Heart left ventricle (tissue), 16 donors: Measurements from ENCODE around the gene SLC9A5. TPM values are rescaled to one million over a fixed set of nuclear protein-coding genes. Genes with fewer than 3 reads are reported as not detected.
A peak's percentile ranks its signal among the peaks of the same experiment; 100 is the strongest.

ENCODE experiments used
- ATAC-seq, 4 donors: fragments of 200-7000 bp; cut with Tn5 transposase; one replicate each; pipeline ENCODE4 v1.9.1; 2020 to 2022; ENCODE audit warnings: moderate library complexity in 4 of 4, mild to moderate bottlenecking in 3 of 4, moderate number of reproducible peaks in 1 of 4
- DNase-seq, 5 donors: peaks; one replicate each; pipeline ENCODE4 v3.0.0-alpha.2; 2020
- H3K27ac ChIP-seq, 12 donors: fragments of 200-600 bp; sonication (generic) in 4 of 12; one replicate each; pipeline versions ENCODE4 v1.5.0 to v1.8.0; 2016 to 2022; ENCODE audit warnings: mild to moderate bottlenecking in 2 of 12
- H3K27me3 ChIP-seq, 9 donors: fragments of 200-600 bp; sonication (generic) in 2 of 9; one replicate each; pipeline versions ENCODE4 v1.5.1 to v1.8.0; 2016 to 2022; ENCODE audit warnings: mild to moderate bottlenecking in 3 of 9
- H3K36me3 ChIP-seq, 9 donors: fragments of 200-600 bp; sonication (generic) in 2 of 9; one replicate each; pipeline versions ENCODE4 v1.5.0 to v1.8.0; 2018 to 2022; ENCODE audit warnings: mild to moderate bottlenecking in 2 of 9
- H3K4me1 ChIP-seq, 12 donors: fragments of 200-600 bp; sonication (generic) in 4 of 12; one replicate each; pipeline versions ENCODE4 v1.5.0 to v1.8.0; 2016 to 2022; ENCODE audit warnings: mild to moderate bottlenecking in 3 of 12
- H3K4me3 ChIP-seq, 12 donors: fragments of 200-600 bp; sonication (generic) in 4 of 12; one replicate each; pipeline versions ENCODE4 v1.5.0 to v1.8.0; 2017 to 2022; ENCODE audit warnings: mild to moderate bottlenecking in 9 of 12, moderate library complexity in 4 of 12
- H3K9me3 ChIP-seq, 12 donors: fragments of 200-600 bp; sonication (generic) in 4 of 12; one replicate each; pipeline versions ENCODE4 v1.5.0 to v1.8.0; 2016 to 2022; ENCODE audit warnings: mild to moderate bottlenecking in 1 of 12
- POLR2A ChIP-seq, 2 donors: fragments of 450-650 bp; IDR thresholded peaks; one replicate each; pipeline ENCODE4 v1.6.1; 2017; ENCODE audit warnings: antibody characterized with exemption in 2 of 2, mild to moderate bottlenecking in 2 of 2, moderate library complexity in 2 of 2
- WGBS, 4 donors: extraction: QIAGEN DNeasy Blood & Tissue Kit in 2 of 4; methylation state at CpG; one replicate each; pipeline versions ENCODE4 v1.1.5 to v1.1.7; 2013 to 2018; 5-methylcytosine and 5-hydroxymethylcytosine counted together
- intact Hi-C, 10 donors: fragments of 100-400 bp; cut with DNase I; formaldehyde crosslinking; loops; one replicate each; pipeline versions ENCODE4 v1.11.1 to v1.14.2; 2022
- polyA plus RNA-seq, 2 donors: library from polyadenylated mRNA; stranded (reverse); fragments of 200-250 nt; gene quantifications; one replicate each; pipeline ENCODE4 v1.2.3, GENCODE V29; 2013
- total RNA-seq, 9 donors: library from RNA; depleted of rRNA in 2 of 9; stranded (reverse); fragments of >200 nt in 2 of 9; fragmentation: NEBNext Ultra II Directional in 3 of 9; extraction: Animal tissue kit (Norgen Biotek cat#: 25700) in 3 of 9; gene quantifications; one replicate each; pipeline versions ENCODE4 v1.1.0 to v1.2.4, GENCODE V29; 2016 to 2023
- TF ChIP-seq, protein P1 (sequence below), 12 donors: fragments of 200-600 bp; sonication (generic) in 4 of 12; IDR thresholded peaks; one replicate each; pipeline versions ENCODE4 v1.5.0 to v1.8.0; 2018 to 2022; ENCODE audit warnings: antibody characterized with exemption in 12 of 12, mild to moderate bottlenecking in 5 of 12
- donor health status: ischemic (EF 13 %, LVEDD 7.1; RV severe dilation, severe dysfunction).
- donor health status: healthy with polysubstance abuse.
- donor health status: DM: no; HTN: yes; CAD: no.
- donor health status: DM: no; HTN: no; CAD: no.
- donor health status: ischemic (EF 25% LVEDD 6.9; RV normal size, moderate dysfunction).
- donor health status: ischemic (EF 25% LVEDD 5.7; RV mildly dilated, moderate dysfunction).
- donor health status: healthy.
- donor health status: DM: yes; HTN: yes; CAD: no.
- donor health status: ischemic (EF 35%, LVEDD 5.7; RV mildly dilated, moderate dysfunction).
- donor health status: nonischemic (EF 11% LVEDD 7.7; RV severe dilation, severe dysfunction).
- donor health status: DM: yes; HTN: yes; CAD: no.
- donor health status: PGD.
- donor health status: ischemic (EF 29% LVEDD 5.4; RV normal size, mild dysfunction).
- donor health status: nonischemic (EF 23%, LVEDD 6.1; RV moderate dilation, normal function).

Gene SLC9A5
- total and polyA plus RNA-seq, 11 donors = 0.16 to 2.0 (median 1.2) TPM

DNA sequence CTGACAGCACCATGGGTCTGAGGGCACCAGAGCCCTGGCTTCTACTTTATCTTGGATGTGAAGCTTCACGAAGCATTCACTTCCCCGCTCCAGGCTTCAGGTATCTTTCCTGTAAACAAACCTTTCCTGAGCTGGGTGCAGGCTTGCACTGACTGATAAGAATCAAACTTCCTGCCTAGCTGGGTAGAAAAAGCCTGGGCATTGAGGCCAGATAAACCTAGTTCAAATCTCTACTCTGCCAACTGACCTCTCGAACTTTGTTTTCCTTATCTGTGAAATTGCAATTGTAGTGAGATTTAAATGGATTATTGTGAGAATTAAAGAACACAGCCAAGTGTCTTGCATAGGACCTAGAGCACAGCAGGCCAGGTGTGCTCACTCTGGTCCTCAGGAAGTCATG, 24.8 kb upstream of the SLC9A5 start:
- Histone ChIP-seq H3K4me1 (peaks cover 2 to 32% (median 17%) of the 10 kb centered on the region in 12 donors), H3K9me3 (no peaks in the 10 kb centered on the region), H3K27ac (peak overlapping the region in 1 of 12 donors; percentile 49), H3K4me3 (no peak overlapping the region), H3K27me3 (no peaks in the 10 kb centered on the region), H3K36me3 (peaks cover 0 to 23% (median 10%) of the 10 kb centered on the region in 9 donors)
- no peak for TF ChIP-seq POLR2A (IDR thresholded peaks at IDR 0.05)
- TF ChIP-seq, protein P1, sequence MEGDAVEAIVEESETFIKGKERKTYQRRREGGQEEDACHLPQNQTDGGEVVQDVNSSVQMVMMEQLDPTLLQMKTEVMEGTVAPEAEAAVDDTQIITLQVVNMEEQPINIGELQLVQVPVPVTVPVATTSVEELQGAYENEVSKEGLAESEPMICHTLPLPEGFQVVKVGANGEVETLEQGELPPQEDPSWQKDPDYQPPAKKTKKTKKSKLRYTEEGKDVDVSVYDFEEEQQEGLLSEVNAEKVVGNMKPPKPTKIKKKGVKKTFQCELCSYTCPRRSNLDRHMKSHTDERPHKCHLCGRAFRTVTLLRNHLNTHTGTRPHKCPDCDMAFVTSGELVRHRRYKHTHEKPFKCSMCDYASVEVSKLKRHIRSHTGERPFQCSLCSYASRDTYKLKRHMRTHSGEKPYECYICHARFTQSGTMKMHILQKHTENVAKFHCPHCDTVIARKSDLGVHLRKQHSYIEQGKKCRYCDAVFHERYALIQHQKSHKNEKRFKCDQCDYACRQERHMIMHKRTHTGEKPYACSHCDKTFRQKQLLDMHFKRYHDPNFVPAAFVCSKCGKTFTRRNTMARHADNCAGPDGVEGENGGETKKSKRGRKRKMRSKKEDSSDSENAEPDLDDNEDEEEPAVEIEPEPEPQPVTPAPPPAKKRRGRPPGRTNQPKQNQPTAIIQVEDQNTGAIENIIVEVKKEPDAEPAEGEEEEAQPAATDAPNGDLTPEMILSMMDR (IDR thresholded peaks at IDR 0.05) = no peak
- DNase-seq (no peak), ATAC-seq (no peak)
- 49 to 67% (median 62%) methylated on average over 3 of the region's 3 CpGs for WGBS, 4 donors
- intact Hi-C loops = no loop called here

DNA sequence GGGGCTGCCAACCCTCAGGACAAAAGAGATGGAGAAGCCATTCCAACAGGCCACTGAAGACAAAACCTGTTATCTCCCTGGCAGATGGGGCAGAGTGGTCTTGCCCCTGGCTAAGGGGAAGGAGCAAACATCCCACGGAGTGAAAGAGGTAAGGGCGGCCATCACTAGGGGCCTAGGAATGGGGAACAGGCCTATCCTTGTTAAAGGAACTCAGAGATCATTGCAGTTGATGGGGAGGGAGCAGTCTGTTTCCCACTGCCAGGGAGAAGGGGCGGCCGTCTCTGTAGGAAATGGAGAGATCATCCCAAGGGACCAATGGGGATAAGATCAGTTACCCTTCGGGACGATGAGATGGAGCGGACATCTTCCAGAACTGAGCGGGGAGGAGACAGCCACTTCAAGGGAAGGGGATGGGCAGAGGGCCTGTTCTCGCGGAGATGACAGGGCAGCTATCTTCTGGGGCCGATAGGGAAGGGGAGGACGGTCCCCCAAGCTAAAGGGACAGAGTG, 22.4 kb upstream of the SLC9A5 start:
- Histone ChIP-seq H3K27ac (peak overlapping the region; percentile 66 to 94 (median 90)), H3K9me3 (no peaks in the 10 kb centered on the region), H3K27me3 (no peaks in the 10 kb centered on the region), H3K36me3 (peaks cover 0 to 41% (median 34%) of the 10 kb centered on the region in 9 donors), H3K4me1 (peaks cover 2 to 32% (median 17%) of the 10 kb centered on the region in 12 donors), H3K4me3 (peak overlapping the region; percentile 45 to 97 (median 84))
- DNase-seq (peak in 1 of 5 donors; percentile 52), ATAC-seq (no peak)
- TF ChIP-seq POLR2A (IDR thresholded peaks at IDR 0.05) = no peak
- TF ChIP-seq, protein P1 (IDR thresholded peaks at IDR 0.05) = no peak
- 8 to 9% (median 9%) methylated on average over 12 of the region's 12 CpGs for WGBS, 4 donors
- intact Hi-C loops = loop anchor here in 5 of 10 donors (2.0 to 5.0 kb wide), 3 partner anchors 20 to 44 kb away; partner anchors contain the start of genes E2F4 (in 4 of the 5), EXOC3L1 (in 4 of the 5), FHOD1 (in 1 of the 5) and MATCAP1 (in 1 of the 5)

DNA sequence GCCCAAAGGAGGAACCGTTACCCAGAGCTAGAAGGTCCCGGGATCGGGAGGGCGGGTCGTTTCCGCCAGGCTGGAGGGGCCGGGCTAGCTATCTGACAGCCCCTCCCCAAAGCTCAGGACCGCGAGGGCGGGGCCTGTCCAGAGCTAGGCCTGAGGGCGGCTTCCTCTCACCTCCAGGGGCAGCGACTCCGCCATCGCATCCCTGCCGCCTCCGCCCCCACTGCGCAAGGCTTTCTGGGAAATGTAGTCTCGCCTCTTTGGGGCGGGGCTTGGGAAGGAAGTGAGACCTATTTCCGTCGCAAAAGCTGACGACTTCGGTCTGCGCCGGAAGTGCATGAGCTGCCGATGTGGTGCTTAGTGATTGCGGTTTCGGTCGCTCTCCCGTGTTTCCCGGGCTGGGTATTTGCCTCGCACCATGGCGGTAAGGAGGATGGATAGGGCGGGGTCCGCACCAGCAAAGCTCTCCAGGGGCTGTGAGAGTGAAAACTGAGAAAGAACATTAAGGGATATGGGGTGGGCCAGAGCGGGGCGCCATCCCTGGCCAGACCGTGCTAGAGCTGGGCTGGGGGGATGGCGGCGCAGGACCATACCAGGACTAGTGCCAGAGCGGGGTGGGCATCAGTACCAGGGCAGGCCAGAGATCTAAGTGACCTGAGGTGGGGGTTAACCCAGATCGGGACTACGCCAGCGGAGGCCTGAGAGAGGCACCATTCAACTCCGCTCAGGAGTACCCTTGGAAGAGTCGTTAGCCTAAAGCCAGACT, 21.8 kb upstream of the SLC9A5 start, which contains the start of gene TMEM208:
Gene TMEM208 (plus strand): TSS at position 327 of the 763 bp plus-strand sequence. CDS start 89 bp downstream, at position 416.
- peak in 1 of 2 donors; percentile 70 for TF ChIP-seq POLR2A (IDR thresholded peaks at IDR 0.05)
- TF ChIP-seq, protein P1 (IDR thresholded peaks at IDR 0.05) = peak in 6 of 12 donors; percentile 1 to 39 (median 13)
- WGBS, 4 donors = 0 to 1% (median 1%) methylated on average over 35 to 46 of the region's 46 CpGs
- intact Hi-C loops = loop anchor here in 5 of 10 donors (2.0 to 5.0 kb wide), 3 partner anchors 20 to 44 kb away; partner anchors contain the start of genes E2F4 (in 4 of the 5), EXOC3L1 (in 4 of the 5), FHOD1 (in 1 of the 5) and MATCAP1 (in 1 of the 5)
- Histone ChIP-seq H3K27ac (peak within 1 kb of the TSS; percentile 66 to 94 (median 90)), H3K4me1 (peaks cover 2 to 32% (median 17%) of the 10 kb centered on the region in 12 donors), H3K27me3 (no peaks in the 10 kb centered on the region), H3K9me3 (no peaks in the 10 kb centered on the region), H3K4me3 (peak within 1 kb of the TSS; percentile 55 to 97 (median 84)), H3K36me3 (peaks cover 0 to 48% (median 40%) of the 10 kb centered on the region in 9 donors)
- DNase-seq (peak; percentile 98 to 99 (median 99)), ATAC-seq (peak; percentile 95 to 98 (median 96))
